ENCODE results near the gene BICDL2. TPM values are rescaled to one million over a fixed set of nuclear protein-coding genes. Genes with fewer than 3 reads are reported as not detected.
"Not testable (repeated sequence)": the region's sequence is repeated elsewhere in the genome, so short reads cannot be mapped to it uniquely, and the experiment has no call there.

Gene BICDL2
- total RNA-seq, 1 experiment from 2014 or later, result 0.36 TPM

- DNase-seq (ENCODE audit: low read depth), result peak; percentile 73
Observed at GRCh38 chr16:3065069-3065741, 28.5 kb upstream of the BICDL2 start, which contains the start of gene IL32. IL32 (plus strand) TSS chr16:3065640; CDS start chr16:3065812, 172 bp downstream.

GRCh38 chr16:3063625-3064386 lies 27.1 kb upstream of the BICDL2 start:
- no peak for DNase-seq (ENCODE audit: low read depth)

- no peak for DNase-seq (ENCODE audit: low read depth)
Observed at GRCh38 chr16:3062553-3062952, 25.8 kb upstream of the BICDL2 start.

GRCh38 chr16:3060339-3061127 lies 23.8 kb upstream of the BICDL2 start:
- DNase-seq (ENCODE audit: low read depth), result no peak

GRCh38 chr16:3059723-3060242 lies 23.0 kb upstream of the BICDL2 start:
- no peak for DNase-seq (ENCODE audit: low read depth)

GRCh38 chr16:3059041-3059722 lies 22.4 kb upstream of the BICDL2 start:
- DNase-seq (ENCODE audit: low read depth), result peak; percentile 87

- DNase-seq (ENCODE audit: low read depth), result no peak
Observed at GRCh38 chr16:3058139-3059030, 21.6 kb upstream of the BICDL2 start.

GRCh38 chr16:3057181-3058138 lies 20.7 kb upstream of the BICDL2 start:
- no peak for DNase-seq (ENCODE audit: low read depth)

- no peak for DNase-seq (ENCODE audit: low read depth)
Observed at GRCh38 chr16:3056336-3057180, 19.8 kb upstream of the BICDL2 start.

- not testable (repeated sequence) for DNase-seq (ENCODE audit: low read depth)
Observed at GRCh38 chr16:3055734-3056115, 19.0 kb upstream of the BICDL2 start.

- no peak for DNase-seq (ENCODE audit: low read depth)
Observed at GRCh38 chr16:3054965-3055733, 18.4 kb upstream of the BICDL2 start.

- not testable (repeated sequence) for DNase-seq (ENCODE audit: low read depth)
Observed at GRCh38 chr16:3053330-3053710, 16.6 kb upstream of the BICDL2 start.

GRCh38 chr16:3052571-3053329 lies 16.0 kb upstream of the BICDL2 start:
- not testable (repeated sequence) for DNase-seq (ENCODE audit: low read depth)

GRCh38 chr16:3051494-3051893 lies 14.8 kb upstream of the BICDL2 start:
- DNase-seq (ENCODE audit: low read depth), result no peak

- no peak for DNase-seq (ENCODE audit: low read depth)
Observed at GRCh38 chr16:3051009-3051408, 14.3 kb upstream of the BICDL2 start.

GRCh38 chr16:3050487-3050886 lies 13.7 kb upstream of the BICDL2 start:
- DNase-seq (ENCODE audit: low read depth), result no peak

- DNase-seq (ENCODE audit: low read depth), result no peak
Observed at GRCh38 chr16:3049921-3050481, 13.3 kb upstream of the BICDL2 start.
